ENCODE measurements around the gene RANBP1. TPM values are rescaled to one million over a fixed set of nuclear protein-coding genes. Genes with fewer than 3 reads are reported as not detected.

The RANBP1 gene
- total RNA-seq, 2 donors from 2014 or later = 71.2 to 266 TPM

- Histone ChIP-seq H3K27me3 (no peaks in the 10 kb centered on the region), H3K9me3 (no peaks in the 10 kb centered on the region), H3K9ac (ENCODE audit: low read depth in 2 of 2, low read length in 2 of 2) (no peak overlapping the region), H3K27ac (no peak overlapping the region), H3K4me1 (no peaks in the 10 kb centered on the region), H3K4me3 (no peak overlapping the region), H3K36me3 (no peaks in the 10 kb centered on the region)
- intact Hi-C loops (cut with DNase I) = no loop called here
- no peak for DNase-seq
- TF ChIP-seq, protein P1, sequence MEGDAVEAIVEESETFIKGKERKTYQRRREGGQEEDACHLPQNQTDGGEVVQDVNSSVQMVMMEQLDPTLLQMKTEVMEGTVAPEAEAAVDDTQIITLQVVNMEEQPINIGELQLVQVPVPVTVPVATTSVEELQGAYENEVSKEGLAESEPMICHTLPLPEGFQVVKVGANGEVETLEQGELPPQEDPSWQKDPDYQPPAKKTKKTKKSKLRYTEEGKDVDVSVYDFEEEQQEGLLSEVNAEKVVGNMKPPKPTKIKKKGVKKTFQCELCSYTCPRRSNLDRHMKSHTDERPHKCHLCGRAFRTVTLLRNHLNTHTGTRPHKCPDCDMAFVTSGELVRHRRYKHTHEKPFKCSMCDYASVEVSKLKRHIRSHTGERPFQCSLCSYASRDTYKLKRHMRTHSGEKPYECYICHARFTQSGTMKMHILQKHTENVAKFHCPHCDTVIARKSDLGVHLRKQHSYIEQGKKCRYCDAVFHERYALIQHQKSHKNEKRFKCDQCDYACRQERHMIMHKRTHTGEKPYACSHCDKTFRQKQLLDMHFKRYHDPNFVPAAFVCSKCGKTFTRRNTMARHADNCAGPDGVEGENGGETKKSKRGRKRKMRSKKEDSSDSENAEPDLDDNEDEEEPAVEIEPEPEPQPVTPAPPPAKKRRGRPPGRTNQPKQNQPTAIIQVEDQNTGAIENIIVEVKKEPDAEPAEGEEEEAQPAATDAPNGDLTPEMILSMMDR (IDR thresholded peaks at IDR 0.05) = no peak
Observed at GRCh38 chr22:20153945-20154344, 38.0 kb downstream of the RANBP1 start.

DNA sequence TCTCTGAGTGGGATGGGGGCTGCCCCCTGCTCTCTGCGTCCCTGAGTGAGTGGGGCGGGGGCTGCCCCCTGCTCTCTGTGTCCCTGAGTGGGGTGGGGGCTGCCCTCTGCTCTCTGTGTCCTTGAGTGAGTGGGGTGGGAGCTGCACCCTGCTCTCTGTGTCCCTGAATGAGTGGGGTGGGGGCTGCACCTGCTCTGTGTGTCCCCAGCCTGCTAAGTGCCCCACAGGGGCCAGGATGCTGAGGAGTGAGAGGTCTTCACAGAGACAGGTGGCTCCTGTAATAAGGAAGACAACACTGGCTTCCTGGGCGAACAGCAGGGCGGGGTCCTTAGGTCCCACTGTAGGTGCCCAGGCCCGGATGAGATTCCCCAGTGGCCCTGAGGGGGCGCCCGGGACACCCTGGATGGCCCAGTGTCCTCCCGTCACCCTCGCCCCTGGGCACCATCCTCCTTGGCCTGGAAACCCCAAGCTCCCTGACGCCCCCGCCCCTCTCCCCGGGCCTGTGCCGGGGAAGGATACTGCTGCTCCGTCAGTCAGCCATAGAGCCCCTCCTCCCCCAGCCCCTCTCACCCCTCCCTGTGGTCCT lies 38.8 kb downstream of the RANBP1 start:
- TF ChIP-seq, protein P1 (IDR thresholded peaks at IDR 0.05) = no peak
- no peak for DNase-seq
- H3K9ac ChIP-seq (ENCODE audit: low read depth in 2 of 2, low read length in 2 of 2) = no peak overlapping the region
- no peaks in the 10 kb centered on the region for H3K36me3 ChIP-seq
- no peaks in the 10 kb centered on the region for H3K4me1 ChIP-seq
- intact Hi-C loops (cut with DNase I) = no loop called here
- no peaks in the 10 kb centered on the region for H3K9me3 ChIP-seq
- no peak overlapping the region for H3K4me3 ChIP-seq
- no peak overlapping the region for H3K27ac ChIP-seq
- H3K27me3 ChIP-seq = no peaks in the 10 kb centered on the region

GRCh38 chr22:20155330-20156041 lies 39.6 kb downstream of the RANBP1 start:
- Histone ChIP-seq H3K27ac (no peak overlapping the region), H3K9ac (ENCODE audit: low read depth in 2 of 2, low read length in 2 of 2) (no peak overlapping the region), H3K4me3 (no peak overlapping the region), H3K36me3 (no peaks in the 10 kb centered on the region), H3K9me3 (no peaks in the 10 kb centered on the region), H3K4me1 (no peaks in the 10 kb centered on the region), H3K27me3 (no peaks in the 10 kb centered on the region)
- intact Hi-C loops (cut with DNase I) = loop anchor here (1.0 kb wide), 1 partner anchor 130 kb away; no protein-coding TSS in a partner anchor
- TF ChIP-seq, protein P1 (IDR thresholded peaks at IDR 0.05) = no peak
- DNase-seq = peak; percentile 28

DNA sequence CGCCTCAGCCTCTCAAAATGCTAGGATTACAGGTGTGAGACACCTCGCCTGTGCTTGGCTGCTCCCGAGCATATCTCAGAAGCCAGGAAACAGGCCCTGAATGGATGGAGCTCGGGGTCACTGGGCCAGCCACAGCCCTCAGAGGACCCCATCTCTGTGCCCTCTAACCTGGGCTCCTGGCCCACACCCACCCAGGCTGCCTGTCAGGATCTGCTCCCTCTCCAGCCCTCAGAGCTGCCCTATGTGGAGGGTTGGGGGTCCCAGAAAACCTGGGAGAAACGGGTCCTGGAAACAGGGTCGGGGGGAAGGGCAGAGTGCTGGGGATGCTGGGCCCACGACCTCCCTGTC lies 40.1 kb downstream of the RANBP1 start:
- H3K4me3 ChIP-seq = no peak overlapping the region
- H3K9ac ChIP-seq (ENCODE audit: low read depth in 2 of 2, low read length in 2 of 2) = no peak overlapping the region
- intact Hi-C loops (cut with DNase I) = loop anchor here (1.0 kb wide), 1 partner anchor 129 kb away; no protein-coding TSS in a partner anchor
- H3K9me3 ChIP-seq = no peaks in the 10 kb centered on the region
- H3K27ac ChIP-seq = no peak overlapping the region
- DNase-seq = no peak
- no peaks in the 10 kb centered on the region for H3K27me3 ChIP-seq
- no peaks in the 10 kb centered on the region for H3K4me1 ChIP-seq
- TF ChIP-seq, protein P1 (IDR thresholded peaks at IDR 0.05) = no peak
- no peaks in the 10 kb centered on the region for H3K36me3 ChIP-seq

DNA sequence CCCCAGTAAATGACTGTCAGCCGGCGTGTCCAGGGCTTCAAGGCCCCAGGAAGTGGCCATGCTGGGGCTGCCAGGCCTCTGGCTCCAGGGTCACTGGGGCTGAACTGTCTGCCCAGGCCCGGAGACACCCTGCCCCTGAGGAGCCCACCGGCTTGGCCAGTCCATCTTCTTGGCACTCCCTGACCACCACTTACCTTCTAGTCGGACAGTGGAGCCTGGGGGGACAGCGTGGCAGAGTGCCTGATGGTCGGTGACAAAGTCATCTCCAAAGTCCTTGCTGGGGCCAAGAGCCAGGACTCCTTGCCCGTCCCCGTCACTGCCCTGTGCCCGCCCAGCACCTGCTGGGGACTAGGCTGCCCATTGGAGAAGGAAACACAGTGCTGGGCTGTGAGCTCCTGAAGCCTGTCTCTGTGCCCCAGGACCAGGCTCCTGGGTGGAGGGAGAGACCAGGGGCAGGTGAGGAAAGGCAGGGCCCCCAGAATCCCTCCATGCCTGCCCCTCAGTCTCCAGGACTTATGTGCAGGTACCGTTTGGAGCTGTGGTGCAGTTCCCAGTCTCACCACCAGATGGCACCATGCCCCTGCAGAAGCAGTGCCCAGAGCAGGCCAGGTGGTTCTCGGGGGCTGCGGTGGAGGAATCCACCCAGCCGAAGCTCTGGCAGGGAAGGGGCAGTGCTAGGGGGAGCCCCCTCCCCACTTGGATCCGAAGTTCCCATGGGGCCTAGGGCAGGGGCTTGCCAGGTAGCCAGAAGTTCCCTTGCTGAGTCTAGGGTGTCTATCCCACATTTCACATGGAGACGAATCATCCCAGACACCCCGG lies 40.9 kb downstream of the RANBP1 start:
- Histone ChIP-seq H3K4me3 (no peak overlapping the region), H3K27me3 (no peaks in the 10 kb centered on the region), H3K9me3 (no peaks in the 10 kb centered on the region), H3K4me1 (no peaks in the 10 kb centered on the region), H3K9ac (ENCODE audit: low read depth in 2 of 2, low read length in 2 of 2) (no peak overlapping the region), H3K36me3 (no peaks in the 10 kb centered on the region), H3K27ac (no peak overlapping the region)
- intact Hi-C loops (cut with DNase I) = loop anchor here (1.0 kb wide), 1 partner anchor 128 kb away; no protein-coding TSS in a partner anchor
- DNase-seq = peak; percentile 86
- TF ChIP-seq, protein P1 (IDR thresholded peaks at IDR 0.05) = peak; percentile 100
